Stimulated activated CD4-positive, alpha-beta T cell treated with anti-CD3 and anti-CD28 coated beads, TNF-alpha, amount 100 ng/mL, for 24 hours (primary cell): ENCODE data around the gene LPCAT3.
"Not testable (repeated sequence)": the region's sequence is repeated elsewhere in the genome, so short reads cannot be mapped to it uniquely, and the experiment has no call there.

Experiments used
- DNase-seq, 3 experiments: peaks; one replicate each; pipeline ENCODE4 v3.0.0-alpha.2; 2020; ENCODE audit warnings: low read depth in 3 of 3

Gene LPCAT3

DNA sequence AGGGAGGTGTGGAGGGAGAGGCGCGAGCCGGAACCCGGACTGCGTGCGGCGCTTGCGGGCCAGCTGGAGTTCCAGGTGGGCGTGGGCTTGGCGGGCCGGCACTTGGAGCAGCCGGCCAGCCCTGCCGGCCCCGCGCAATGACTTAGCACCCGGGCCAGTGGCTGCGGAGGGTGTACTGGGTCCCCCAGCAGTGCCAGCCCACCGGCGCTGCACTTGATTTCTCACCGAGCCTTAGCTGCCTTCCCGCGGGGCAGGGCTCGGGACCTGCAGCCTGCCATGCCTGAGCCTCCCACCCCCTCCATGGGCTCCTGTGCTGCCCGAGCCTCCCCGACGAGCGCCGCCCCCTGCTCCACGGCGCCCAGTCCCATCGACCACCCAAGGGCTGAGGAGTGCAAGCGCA is 19.1 kb upstream of the LPCAT3 start:
- not testable (repeated sequence) for DNase-seq

DNA sequence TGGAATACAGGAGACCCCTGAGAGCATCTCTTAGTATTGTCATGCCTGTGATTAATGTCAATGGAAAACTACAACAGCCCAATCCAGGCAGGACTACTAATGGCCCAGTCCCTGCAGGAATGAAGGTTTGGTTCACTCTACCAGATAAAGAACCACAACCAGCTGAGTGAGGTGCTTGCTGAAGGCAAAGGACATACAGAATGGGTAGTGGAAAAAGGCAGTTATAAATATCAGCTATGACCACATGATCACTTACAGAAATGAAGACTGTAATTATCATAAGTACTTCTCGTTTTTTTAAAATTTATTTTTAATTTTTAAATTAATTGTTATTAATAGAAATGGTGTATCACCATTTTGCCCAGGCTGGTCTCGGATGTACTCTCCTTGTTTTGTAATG is 17.2 kb upstream of the LPCAT3 start:
- no peak for DNase-seq

DNA sequence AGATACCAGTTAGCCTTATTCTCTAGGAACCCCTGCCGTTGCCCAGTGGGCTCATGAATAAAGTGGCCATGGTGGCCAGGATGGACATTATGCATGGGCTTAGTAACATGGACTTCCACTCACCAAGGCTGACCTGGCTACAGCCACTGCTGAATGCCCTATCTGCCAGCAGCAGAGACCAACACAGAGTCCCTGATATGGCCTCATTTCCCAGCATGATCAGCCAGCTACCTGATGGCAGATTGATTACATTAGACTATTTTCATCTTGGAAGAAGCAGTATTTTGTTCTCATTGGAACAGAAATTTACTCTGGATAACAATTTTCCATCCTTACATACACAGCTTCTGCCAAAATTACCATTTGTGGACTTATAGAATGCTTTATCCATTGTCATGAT is 16.2 kb upstream of the LPCAT3 start:
- DNase-seq = no peak

DNA sequence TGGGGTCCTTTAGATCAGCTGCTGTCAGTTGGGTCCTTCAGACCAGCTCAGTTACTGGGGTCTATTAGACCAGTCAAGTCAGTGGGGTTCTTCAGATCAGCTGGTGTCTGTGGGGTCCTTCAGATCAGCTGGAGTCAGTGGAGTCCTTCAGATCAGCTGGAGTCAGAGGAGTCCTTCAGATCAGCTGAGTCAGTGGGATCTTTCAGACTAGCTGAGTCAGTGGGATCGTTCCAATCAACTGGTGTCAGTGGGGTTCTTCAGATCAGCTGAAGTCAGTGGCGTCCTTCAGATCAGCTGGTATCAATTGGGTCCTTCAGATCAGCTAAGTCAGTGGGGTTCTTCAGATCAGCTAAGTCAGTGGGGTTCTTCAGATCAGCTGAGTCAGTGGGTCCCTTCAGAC is 14.7 kb upstream of the LPCAT3 start:
- DNase-seq = no peak

DNA sequence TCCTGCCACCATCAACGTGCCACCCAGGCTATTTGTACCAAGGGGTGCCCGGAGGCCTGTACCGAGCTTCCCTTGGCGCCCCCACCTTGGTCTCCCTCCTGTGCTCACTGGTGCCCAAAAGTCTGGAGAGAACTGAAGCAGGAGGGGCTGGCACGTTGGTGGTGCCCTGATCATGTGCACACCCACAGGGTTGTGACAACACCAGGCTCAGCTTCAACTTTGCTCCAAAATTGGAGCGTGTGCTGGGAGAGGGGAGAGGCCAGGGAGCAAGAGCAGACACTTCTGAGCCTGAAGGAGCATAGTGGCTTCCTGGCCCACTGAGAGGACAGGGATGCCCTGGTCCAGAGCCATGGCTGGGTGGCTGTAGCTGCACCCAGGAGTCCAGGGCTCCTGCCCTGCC is 13.0 kb upstream of the LPCAT3 start:
- DNase-seq = no peak

DNA sequence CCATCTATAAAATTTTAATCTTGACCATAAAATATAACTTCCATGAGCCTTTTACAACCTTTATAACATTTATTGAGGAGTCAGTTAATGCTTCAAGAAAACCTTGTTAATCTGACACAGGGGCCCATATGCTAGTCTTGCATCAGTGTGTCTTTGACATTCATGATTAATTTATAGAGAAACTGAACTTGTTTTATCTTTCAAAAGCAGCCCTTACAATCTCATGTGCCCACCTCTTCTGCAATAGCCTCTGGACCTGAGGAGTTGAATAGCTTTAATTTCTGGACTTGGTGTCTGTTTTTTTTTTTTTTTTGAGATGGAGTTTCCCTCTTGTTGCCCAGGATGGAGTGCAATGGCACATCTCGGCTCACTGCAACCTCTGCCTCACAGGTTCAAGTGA is 8.6 kb upstream of the LPCAT3 start:
- no peak for DNase-seq

DNA sequence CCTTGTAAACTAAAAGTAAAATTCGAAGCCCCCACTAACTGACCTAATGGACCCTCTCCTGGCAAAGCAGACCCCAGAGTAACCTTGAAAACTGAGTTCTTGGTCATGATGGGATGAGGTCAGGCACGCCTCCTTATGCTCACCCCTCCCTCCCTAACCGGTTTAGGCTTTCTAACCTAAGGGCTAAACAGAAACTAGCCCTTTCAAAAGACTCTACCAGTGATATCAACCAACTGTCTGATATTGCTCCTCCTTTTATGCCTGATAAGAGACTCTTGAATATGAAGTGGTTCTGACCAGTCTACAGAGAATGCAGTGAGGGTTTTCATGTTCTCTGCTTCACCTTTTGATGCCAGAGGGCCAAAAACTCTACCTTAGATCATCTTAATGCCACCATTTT is 4.8 kb upstream of the LPCAT3 start:
- no peak for DNase-seq

DNA sequence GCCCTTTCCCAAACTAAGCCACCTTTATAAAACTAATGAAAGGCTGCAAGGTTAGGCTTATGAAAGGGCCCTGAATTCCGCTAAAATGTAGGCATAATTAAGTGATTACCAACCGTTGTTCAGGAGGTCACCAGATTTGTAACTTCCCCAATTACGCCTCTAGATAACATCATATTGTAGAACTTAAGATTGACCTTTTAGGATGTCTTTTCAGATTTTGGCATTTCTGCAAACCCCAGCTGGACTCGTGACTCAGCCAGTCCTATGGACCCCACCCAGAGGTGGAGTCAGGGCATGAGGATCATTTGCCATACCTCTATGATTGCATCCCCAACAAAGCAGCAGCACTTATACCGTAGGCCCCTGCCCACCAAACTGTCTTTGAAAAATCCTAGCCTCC is 3.7 kb upstream of the LPCAT3 start:
- DNase-seq = no peak

DNA sequence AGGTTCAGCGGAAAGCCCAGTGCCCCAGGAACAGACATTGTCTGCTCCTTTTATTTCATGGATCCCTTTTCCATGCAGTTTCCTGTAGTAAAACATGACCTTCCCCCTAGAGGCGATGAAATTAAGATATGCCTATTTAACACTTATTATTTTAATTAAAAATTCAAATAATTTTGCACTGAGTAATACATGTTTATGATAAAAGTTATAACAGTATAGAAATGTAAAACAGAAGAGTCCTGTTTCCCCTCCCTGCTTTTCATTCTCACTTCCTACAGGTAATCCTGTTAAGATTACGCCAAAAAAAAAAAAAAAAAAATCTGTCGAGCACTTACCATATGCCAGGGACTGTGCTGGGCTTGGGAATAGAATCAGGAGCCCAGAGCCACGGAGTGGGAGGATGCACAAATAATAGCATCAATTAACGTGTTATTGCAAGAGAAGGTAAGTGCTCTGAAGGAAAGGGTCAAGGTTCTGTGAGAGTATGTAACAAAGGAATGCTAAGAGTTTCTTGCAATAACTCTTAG is 830 bp upstream of the LPCAT3 start:
- DNase-seq = no peak

DNA sequence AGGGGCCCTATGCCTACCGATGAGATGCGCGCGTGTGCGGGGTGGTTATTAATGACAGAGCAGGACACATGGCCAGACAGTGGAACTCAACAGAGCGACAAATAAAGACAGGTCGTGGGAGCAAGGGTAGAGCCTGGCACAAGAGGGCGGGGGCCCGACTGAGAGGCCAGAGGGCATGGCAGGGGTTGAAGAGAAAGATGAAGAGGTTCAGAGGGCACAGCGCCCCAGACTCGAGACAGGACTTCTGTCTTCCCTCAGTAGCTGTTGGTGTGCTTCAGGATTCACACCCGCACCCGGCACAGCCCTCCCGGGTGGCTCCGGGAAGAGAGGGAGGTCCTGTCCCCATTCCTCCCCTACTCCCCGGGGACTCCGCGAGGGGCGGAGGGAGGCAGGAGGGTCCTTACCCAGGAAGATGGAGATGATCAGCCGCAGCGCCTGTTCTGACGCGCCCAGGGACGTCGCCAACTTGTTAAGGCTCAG is 366 bp downstream of the LPCAT3 start:
- peak in 1 of 3 experiments; percentile 1 for DNase-seq

DNA sequence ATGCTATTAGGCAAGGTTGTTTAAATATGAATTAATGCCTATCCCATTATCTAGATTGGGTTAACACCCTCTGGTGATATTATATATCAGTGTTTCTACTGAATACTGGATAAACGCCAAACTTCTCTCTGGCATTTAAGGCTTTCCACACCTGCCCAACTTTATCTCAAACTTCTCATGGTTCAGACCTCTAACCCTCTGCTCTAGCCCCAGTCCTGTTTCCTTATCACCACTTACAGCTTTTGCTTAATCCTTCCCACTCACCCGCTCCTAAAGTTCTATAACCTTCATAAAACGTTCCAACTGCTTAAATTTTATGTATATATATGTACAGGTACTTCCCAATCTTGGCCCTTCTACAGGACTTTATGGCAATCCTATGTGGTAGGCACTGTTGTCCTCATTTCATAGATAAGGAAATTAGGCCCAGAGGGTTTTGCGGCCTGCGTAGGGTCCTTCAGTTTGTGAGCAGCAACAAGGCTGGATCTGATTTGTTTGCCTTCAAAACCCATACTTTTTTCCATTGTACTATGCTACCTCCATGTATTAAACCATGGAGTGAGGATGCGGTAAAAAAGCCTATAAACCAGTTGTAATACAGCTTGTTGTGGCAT is 1.2 kb downstream of the LPCAT3 start:
- DNase-seq = no peak

DNA sequence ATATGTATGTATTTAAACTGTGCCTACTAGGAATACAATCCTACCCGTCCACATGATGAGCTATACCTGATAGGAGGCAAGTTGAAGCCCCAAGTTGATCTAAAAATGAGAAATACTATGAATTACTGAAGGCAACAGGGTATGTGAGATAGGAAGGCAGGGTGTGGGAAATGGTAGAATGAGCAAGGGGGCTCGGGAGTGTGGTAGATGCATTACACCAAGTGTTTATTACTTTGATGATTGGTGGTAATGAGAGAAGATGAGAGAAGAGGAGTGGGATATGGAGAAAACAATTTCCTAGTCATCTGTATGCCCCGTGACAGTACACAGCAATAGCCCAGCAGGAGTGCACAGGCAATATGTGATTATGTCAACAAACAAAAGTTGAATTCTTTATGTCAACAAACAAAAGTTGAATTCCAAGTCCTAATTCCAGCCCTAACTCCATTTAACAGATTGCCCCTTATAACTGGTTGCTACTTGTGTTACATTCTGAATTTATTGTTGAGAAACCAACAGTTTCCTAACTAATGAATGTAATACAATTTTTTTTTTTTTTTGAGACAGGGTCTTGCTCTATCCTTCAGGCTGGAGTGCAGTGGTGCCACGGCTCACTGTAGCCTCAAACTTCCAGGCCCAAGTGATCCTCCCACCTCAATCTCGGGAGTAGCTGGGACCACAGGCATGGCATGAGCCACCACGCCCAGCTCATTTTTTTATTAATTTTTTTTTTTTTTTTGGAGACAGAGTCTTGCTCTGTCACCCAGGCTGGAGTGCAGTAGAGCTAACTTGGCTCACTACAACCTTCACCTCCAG is 2.5 kb downstream of the LPCAT3 start:
- no peak for DNase-seq

DNA sequence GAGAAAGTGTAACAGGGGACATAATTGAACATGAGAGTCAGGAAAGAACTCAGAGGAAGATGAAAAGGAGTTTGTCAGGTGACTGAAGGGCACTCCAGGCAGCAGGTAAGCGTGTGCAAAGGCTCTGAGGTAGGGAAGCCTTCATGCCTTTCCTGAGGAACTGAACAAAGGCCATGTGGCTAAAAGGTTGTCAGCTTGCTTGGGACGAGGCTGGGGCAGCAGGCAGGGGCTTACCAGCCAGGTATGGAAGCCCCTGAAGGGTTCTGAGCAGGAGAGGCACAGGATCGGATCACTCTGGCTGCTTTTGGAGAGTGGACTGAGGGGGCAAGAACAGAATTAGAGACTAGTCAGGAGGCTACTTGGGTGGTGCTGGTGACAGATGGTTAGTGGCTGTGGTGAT is 5.2 kb downstream of the LPCAT3 start:
- no peak for DNase-seq

DNA sequence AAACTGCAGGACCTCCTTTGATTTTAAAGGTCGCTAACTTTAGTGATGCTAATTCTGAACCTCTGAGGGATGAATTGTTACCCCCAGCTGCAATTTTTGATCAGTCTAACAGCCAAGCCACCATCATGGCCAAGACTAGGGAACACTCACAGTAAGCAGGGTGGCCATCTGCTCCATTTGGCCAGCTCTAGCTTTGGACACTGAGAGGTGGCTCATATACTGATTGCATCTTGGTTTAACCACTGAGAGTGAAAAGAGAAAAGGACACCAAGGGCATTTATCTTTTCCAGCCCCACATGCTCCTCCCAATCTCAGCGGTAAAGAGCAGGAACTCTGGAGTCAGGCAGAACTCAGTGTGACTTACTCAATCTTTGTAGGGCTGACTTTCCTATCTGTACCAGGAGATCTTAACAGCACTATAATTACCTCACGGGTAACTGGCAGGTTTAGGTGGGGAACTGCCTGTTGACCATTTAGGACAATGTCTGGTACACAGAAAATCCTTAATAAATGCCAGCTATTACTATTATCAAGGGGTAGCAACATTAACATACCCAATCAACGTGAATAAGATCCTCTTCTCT is 6.2 kb downstream of the LPCAT3 start:
- no peak for DNase-seq

DNA sequence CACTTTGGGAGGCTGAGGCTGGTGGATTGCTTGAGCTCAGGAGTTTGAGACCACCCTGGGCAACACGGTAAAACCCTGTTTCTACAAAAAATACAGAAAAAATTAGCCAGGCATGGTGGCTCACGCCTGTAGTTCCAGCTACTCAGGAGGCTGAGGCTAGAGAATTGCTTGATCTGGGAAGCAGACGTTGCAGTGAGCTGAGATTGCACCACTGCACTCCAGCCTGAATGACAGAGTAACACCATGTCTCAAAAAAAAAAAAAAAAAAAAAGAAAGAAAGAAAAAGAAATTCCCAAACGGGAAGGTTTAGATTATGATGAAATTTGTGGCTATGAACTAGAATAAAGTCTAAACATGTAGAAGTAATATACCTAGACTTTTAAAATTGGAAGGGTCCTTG is 6.9 kb downstream of the LPCAT3 start:
- DNase-seq = not testable (repeated sequence)

DNA sequence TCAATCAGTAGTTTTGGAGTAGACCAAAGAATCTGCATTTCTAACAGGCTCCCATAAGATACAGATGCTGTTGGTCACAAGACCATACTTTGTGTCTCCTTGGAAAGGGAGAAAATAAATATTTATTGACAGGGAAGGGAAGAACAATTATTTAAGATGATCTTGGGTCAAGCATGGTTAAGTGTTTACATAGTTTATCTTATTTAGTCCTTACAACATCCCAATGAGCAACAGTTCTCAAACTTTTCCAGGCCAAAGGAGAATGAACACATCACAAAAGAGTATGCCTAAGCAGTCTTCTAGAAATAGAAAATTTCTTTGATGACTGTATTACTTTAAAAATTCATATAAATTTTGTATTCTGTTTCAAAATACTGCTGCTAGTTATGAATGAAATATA is 8.8 kb downstream of the LPCAT3 start:
- no peak for DNase-seq

DNA sequence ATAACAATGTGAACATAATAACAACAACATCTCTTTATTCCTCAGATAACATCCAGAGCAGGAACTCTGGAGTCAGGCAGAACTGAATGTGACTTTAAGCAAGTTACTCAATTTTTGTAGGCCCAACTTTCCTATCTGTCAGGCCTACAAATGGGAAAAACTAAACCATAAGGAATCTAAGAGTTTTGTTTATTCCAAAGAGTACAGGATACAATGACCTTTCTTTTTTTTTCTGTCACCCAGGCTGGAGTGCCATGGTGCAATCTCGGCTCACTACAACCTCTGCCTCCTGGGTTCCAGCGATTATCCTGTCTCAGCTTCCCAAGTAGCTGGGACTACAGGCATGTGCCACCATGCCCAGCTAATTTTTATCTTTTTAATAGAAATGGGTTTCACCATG is 9.4 kb downstream of the LPCAT3 start:
- DNase-seq = no peak

DNA sequence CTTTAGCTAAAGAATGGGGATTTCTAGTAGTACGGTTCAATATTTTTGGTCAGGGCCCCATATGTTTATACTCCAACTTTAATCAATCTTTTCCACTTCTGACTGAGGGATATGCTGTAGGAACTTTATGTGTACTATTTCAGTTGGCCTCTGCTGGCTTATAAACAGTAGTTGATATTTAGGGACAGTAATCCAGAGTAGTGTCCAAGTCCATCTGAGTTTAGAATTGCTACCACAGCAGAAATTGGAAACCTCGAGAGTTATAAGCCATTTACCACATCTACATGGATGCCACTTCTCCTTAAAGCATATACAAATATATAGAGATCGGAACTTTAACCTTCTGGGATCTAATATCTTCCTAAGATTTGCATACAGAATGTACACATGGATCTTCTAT is 11.6 kb downstream of the LPCAT3 start:
- no peak for DNase-seq

DNA sequence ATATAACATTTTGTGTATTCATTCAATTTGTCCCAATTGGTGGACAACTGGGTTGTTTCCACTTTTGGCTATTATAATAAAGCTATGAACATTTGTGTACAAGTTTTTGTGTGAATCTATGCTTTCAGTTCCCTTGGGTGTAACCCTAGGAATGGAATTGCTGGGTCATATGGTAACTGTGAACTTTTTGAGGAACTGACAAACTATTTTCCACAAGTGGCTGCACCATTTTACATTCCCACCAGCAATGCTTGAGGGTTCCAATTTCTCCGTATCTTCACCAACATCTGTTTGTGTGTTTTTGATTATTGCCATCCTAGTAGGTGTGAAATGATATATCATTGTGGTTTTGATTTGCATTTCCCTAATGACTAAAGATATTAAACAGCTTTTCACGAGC is 13.0 kb downstream of the LPCAT3 start:
- no peak for DNase-seq

DNA sequence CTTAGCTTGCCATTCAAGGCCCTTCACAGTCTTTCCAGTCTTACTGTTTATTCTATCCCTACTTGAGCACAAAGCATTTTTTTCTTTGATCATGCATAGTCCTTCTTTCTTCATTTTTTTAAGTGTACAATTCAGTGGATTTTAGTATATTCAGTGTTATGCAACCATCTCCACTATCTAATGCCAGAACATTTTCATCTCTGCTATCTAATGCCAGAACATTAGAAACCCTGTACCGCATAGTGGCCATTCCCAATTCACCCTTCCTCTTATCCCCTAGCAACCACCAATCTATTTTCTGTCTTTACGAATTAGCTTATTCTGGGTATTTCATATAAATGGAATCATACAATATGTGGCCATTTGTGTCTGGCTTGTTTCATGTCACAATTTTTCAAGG is 13.4 kb downstream of the LPCAT3 start:
- DNase-seq = no peak

DNA sequence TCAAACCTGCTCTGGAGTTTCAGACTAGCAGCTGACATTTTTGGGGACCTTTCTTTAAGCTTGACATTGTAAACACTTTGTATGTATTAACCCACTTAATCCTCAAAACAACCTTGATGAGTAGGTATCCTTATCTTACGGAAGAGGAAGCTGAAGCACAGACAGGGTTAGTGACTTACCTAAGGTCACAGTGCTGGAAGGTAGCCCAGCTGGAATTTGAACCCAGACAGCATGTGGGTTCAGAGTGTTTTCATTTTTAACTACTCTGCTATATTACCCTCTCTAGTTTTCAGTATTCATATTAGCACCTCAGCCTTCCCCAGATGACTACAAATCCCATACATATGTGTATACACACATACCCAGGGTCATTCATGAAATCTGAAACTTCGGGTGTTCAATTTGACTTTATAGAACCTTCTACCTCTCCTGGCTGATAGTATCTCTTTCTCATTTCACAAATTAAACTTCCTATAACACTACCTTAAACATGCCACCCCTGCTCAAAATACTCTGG is 13.9 kb downstream of the LPCAT3 start:
- DNase-seq = no peak

DNA sequence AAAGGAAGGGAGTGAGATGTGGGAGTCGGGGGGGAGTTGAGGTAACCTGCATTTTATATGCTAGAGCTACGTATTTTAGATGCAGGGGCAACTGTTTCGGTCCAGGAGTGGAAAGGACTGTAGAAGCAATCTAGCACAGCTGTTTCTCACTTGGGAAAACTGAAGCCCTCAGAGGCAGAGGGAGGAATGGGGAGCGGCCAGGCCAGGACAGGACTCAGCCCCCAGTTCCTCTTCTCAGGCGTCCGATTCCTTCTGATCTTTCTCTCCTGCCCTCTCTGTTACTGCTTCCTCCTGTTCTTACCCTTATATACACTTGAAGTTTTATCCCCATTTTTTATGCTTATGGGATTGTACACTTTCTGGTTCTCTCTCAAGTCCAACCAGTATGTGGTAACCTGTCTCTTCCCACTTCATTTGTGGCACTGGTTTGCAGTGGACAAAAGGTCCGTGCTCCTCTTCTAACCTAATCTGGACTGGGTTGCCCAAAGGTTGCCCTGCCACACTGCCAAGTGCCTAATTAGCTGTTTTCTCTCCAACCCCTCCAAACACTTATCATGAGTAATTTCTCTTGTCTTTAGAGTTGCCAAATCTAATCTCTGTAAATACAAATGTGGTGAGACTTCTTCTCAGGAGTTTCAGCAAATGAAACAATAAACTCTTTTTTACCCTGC is 16.2 kb downstream of the LPCAT3 start:
- DNase-seq = no peak
